Suprapubic skin (tissue), 3 donors: ENCODE data around the gene TMSB15A.

Source experiments
- POLR2A ChIP-seq, 2 donors: fragments of 450-650 bp; IDR thresholded peaks; one replicate each; pipeline ENCODE4 v1.6.1; 2017; ENCODE audit warnings: antibody characterized with exemption in 2 of 2, mild to moderate bottlenecking in 2 of 2, moderate library complexity in 2 of 2
- TF ChIP-seq, protein P1 (sequence below), 2 donors: fragments of 200-600 bp in 1 of 2; fragments of 450-650 bp in 1 of 2; sonication (generic) in 1 of 2; IDR thresholded peaks; one replicate each; pipeline ENCODE4 v1.5.1; 2016 to 2019; ENCODE audit warnings: antibody characterized with exemption in 2 of 2, mild to moderate bottlenecking in 1 of 2, moderate library complexity in 1 of 2

DNA sequence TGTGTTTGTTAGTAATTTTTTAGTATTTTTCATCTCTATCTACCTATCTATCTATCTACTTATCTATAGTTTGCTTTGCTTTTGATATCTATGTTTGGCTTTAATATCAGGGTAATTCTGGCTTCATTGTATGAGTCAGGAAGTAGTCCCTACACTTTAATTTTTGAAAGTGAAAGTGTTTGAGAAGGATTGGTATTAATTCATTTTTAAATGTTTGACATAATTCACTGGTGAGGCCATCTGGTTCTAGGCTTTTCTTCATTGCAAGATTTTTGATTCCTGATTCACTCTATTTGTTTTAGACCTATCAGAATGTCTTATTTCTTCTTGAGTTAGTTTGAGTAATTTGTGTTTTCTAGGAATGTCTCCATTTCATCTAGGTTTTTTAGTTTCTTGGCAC is 24.8 kb downstream of the TMSB15A start:
- TF ChIP-seq POLR2A (IDR thresholded peaks at IDR 0.05) = no peak
- TF ChIP-seq, protein P1, sequence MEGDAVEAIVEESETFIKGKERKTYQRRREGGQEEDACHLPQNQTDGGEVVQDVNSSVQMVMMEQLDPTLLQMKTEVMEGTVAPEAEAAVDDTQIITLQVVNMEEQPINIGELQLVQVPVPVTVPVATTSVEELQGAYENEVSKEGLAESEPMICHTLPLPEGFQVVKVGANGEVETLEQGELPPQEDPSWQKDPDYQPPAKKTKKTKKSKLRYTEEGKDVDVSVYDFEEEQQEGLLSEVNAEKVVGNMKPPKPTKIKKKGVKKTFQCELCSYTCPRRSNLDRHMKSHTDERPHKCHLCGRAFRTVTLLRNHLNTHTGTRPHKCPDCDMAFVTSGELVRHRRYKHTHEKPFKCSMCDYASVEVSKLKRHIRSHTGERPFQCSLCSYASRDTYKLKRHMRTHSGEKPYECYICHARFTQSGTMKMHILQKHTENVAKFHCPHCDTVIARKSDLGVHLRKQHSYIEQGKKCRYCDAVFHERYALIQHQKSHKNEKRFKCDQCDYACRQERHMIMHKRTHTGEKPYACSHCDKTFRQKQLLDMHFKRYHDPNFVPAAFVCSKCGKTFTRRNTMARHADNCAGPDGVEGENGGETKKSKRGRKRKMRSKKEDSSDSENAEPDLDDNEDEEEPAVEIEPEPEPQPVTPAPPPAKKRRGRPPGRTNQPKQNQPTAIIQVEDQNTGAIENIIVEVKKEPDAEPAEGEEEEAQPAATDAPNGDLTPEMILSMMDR (IDR thresholded peaks at IDR 0.05) = no peak
